ENCODE data around the gene IGSF21.

Gene IGSF21

DNA sequence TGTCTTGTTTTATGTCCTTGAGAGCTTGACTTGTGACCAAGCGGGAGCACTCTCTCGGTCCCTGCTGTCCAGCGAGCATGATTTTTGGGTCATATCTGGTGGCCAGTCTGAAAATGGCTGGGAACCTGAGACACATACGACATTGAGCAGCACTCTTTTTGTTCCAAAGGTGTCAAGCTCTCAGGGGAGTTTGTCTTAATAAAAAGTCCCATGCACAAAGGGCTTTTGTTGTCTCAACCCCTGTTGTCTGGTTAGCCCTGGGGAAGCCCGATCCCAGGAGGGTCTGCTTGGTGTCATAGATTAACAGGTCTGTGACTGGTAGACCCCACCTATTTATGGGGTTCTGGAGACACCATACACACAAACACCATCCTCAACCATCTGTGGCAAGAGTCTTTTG is 315.4 kb downstream of the IGSF21 start:
- no peak for DNase-seq (ENCODE audit: low spot score)

DNA sequence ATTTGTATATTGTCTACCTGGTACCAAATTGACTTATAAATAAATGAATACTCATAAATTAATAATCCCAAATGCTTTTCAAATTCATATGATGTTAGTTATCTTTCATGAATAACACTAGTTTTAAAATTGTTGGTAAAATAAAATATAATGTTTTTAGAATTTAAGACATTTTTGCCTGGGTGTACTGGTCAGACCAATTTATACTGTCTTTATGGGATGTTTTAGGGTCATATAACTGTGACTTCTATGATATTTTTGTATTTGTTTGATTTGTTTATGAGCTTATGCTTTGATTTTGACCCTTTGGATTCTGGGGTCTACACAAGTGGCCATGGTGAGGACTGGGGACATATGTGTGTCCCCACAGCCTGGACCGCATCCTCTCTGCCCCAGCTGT is 319.0 kb downstream of the IGSF21 start:
- no peak for DNase-seq (ENCODE audit: low spot score)

Data from hematopoietic multipotent progenitor cell treated with erythropoietin and hydrocortisone succinate and interleukin-3 and kit ligand, for 17 days (in vitro differentiated cells).